Parathyroid adenoma (tissue), 2 donors: Measurements from ENCODE around the gene DNAI7.

Experiments used
- H2AFZ ChIP-seq: fragments of 300-600 bp; sonication (generic); one replicate; pipeline ENCODE4 v1.7.0; 2017; ENCODE audit warnings: antibody characterized with exemption, mild to moderate bottlenecking
- H3K27ac ChIP-seq: fragments of 300-600 bp; sonication (generic); one replicate; pipeline ENCODE4 v1.7.0; 2017
- H3K27me3 ChIP-seq: fragments of 300-600 bp; sonication (generic); one replicate; pipeline ENCODE4 v1.7.0; 2017; ENCODE audit warnings: low read length; ENCODE audit not compliant: control insufficient read depth, insufficient read depth
- H3K36me3 ChIP-seq: fragments of 300-600 bp; sonication (generic); one replicate; pipeline ENCODE4 v1.7.0; 2017; ENCODE audit warnings: low read length; ENCODE audit not compliant: control insufficient read depth, insufficient read depth
- H3K4me1 ChIP-seq: fragments of 300-600 bp; sonication (generic); one replicate; pipeline ENCODE4 v1.7.0; 2017; ENCODE audit warnings: control low read depth
- H3K4me2 ChIP-seq: fragments of 300-600 bp; sonication (generic); one replicate; pipeline ENCODE4 v1.7.0; 2017; ENCODE audit warnings: low read length
- H3K4me3 ChIP-seq: fragments of 300-600 bp; sonication (generic); one replicate; pipeline ENCODE4 v1.7.0; 2017; ENCODE audit warnings: low read depth, low read length
- H3K79me2 ChIP-seq: fragments of 300-600 bp; sonication (generic); one replicate; pipeline ENCODE4 v1.7.0; 2017; ENCODE audit warnings: control low read depth
- H3K9ac ChIP-seq: fragments of 300-600 bp; sonication (generic); one replicate; pipeline ENCODE4 v1.7.0; 2017; ENCODE audit warnings: mild to moderate bottlenecking
- H3K9me3 ChIP-seq: fragments of 300-600 bp; sonication (generic); one replicate; pipeline ENCODE4 v1.7.0; 2017; ENCODE audit warnings: low read length; ENCODE audit not compliant: control insufficient read depth
- CTCF ChIP-seq: fragments of 300-600 bp; sonication (generic); IDR thresholded peaks from one replicate; pipeline ENCODE4 v1.7.0; 2017; ENCODE audit warnings: antibody characterized with exemption, mild to moderate bottlenecking
- donor health status: primary hyperparathyroidism.

The DNAI7 gene

GRCh38 chr12:25113651-25114050, 81.3 kb downstream of the DNAI7 start:
- Histone ChIP-seq H3K4me1 (no peaks in the 10 kb centered on the region), H3K4me2 (no peak overlapping the region), H3K27ac (no peak overlapping the region), H3K27me3 (no peaks in the 10 kb centered on the region), H2AFZ (no peak overlapping the region), H3K4me3 (no peak overlapping the region), H3K9me3 (no peaks in the 10 kb centered on the region), H3K79me2 (no peaks in the 10 kb centered on the region), H3K9ac (no peak overlapping the region), H3K36me3 (no peaks in the 10 kb centered on the region)
- no peak for TF ChIP-seq CTCF

GRCh38 chr12:25110260-25110659, 84.7 kb downstream of the DNAI7 start:
- Histone ChIP-seq H3K79me2 (no peaks in the 10 kb centered on the region), H2AFZ (no peak overlapping the region), H3K4me2 (no peak overlapping the region), H3K27ac (no peak overlapping the region), H3K4me1 (no peaks in the 10 kb centered on the region), H3K9me3 (no peaks in the 10 kb centered on the region), H3K27me3 (no peaks in the 10 kb centered on the region), H3K4me3 (no peak overlapping the region), H3K36me3 (no peaks in the 10 kb centered on the region), H3K9ac (no peak overlapping the region)
- no peak for TF ChIP-seq CTCF

GRCh38 chr12:25107920-25108319, 87.0 kb downstream of the DNAI7 start:
- no peaks in the 10 kb centered on the region for H3K4me1 ChIP-seq
- H2AFZ ChIP-seq = no peak overlapping the region
- H3K4me3 ChIP-seq = no peak overlapping the region
- H3K27me3 ChIP-seq = no peaks in the 10 kb centered on the region
- no peak for TF ChIP-seq CTCF
- H3K27ac ChIP-seq = no peak overlapping the region
- H3K36me3 ChIP-seq = no peaks in the 10 kb centered on the region
- no peaks in the 10 kb centered on the region for H3K79me2 ChIP-seq
- H3K9ac ChIP-seq = no peak overlapping the region
- H3K4me2 ChIP-seq = no peak overlapping the region
- no peaks in the 10 kb centered on the region for H3K9me3 ChIP-seq

- Histone ChIP-seq H3K36me3 (no peaks in the 10 kb centered on the region), H3K4me1 (no peaks in the 10 kb centered on the region), H2AFZ (no peak overlapping the region), H3K4me2 (no peak overlapping the region), H3K79me2 (no peaks in the 10 kb centered on the region), H3K9ac (no peak overlapping the region), H3K27me3 (no peaks in the 10 kb centered on the region), H3K9me3 (no peaks in the 10 kb centered on the region), H3K4me3 (no peak overlapping the region), H3K27ac (no peak overlapping the region)
- TF ChIP-seq CTCF = no peak
These were observed 88.1 kb downstream of the DNAI7 start for GRCh38 chr12:25106818-25107217.

- H3K27ac ChIP-seq = no peak overlapping the region
- no peaks in the 10 kb centered on the region for H3K9me3 ChIP-seq
- no peak for TF ChIP-seq CTCF
- no peaks in the 10 kb centered on the region for H3K79me2 ChIP-seq
- H3K4me1 ChIP-seq = no peaks in the 10 kb centered on the region
- H3K27me3 ChIP-seq = no peaks in the 10 kb centered on the region
- no peaks in the 10 kb centered on the region for H3K36me3 ChIP-seq
- H3K4me3 ChIP-seq = no peak overlapping the region
- no peak overlapping the region for H3K9ac ChIP-seq
- H3K4me2 ChIP-seq = no peak overlapping the region
- H2AFZ ChIP-seq = no peak overlapping the region
These were observed 92.6 kb downstream of the DNAI7 start for GRCh38 chr12:25102402-25102801.
